B cell (primary cell): Measurements from ENCODE around the gene FBN2.

ENCODE experiments used
- CTCF ChIP-seq: fragments of 200-600 bp; IDR thresholded peaks from one replicate; pipeline ENCODE4 v1.8.0; 2022; ENCODE audit warnings: antibody characterized with exemption, mild to moderate bottlenecking
- EZH2 ChIP-seq: IDR thresholded peaks from 2 replicates; pipeline ENCODE4 v1.6.1; 2012; ENCODE audit warnings: borderline replicate concordance, low read depth, mild to moderate bottlenecking, moderate library complexity, low read length; ENCODE audit not compliant: insufficient read depth, poor library complexity, severe bottlenecking

- no peak for TF ChIP-seq CTCF
- no peak for TF ChIP-seq EZH2
Measured at GRCh38 chr5:128441165-128441564, 96.9 kb downstream of the FBN2 start.
